C1 segment of cervical spinal cord (tissue), 14 donors: ENCODE measurements around the gene GBF1.

Source experiments
- DNase-seq, 14 donors: peaks; one replicate each; lab custom pipeline; 2025; lab: John Stamatoyannopoulos, UW

Gene GBF1

GRCh38 chr10:102421757-102422512 lies 176.6 kb downstream of the GBF1 start:
- DNase-seq, result peak in 2 of 14 donors; percentile 21 to 51

- DNase-seq, result peak in 11 of 14 donors; percentile 27 to 72 (median 41)
These were observed 177.3 kb downstream of the GBF1 start for GRCh38 chr10:102422545-102423129.

- no peak for DNase-seq
These were observed 178.1 kb downstream of the GBF1 start for GRCh38 chr10:102423372-102423968.

- DNase-seq, result no peak
These were observed 178.8 kb downstream of the GBF1 start for GRCh38 chr10:102424145-102424544.

- DNase-seq, result no peak
These were observed 179.6 kb downstream of the GBF1 start for GRCh38 chr10:102424916-102425315.

GRCh38 chr10:102425444-102425843 lies 180.1 kb downstream of the GBF1 start:
- DNase-seq, result no peak

GRCh38 chr10:102426803-102427287 lies 181.5 kb downstream of the GBF1 start:
- DNase-seq, result no peak

GRCh38 chr10:102429468-102429867 lies 184.1 kb downstream of the GBF1 start:
- DNase-seq, result no peak

GRCh38 chr10:102431452-102432124 lies 186.3 kb downstream of the GBF1 start:
- DNase-seq, result no peak
